Osteoblast (primary cell): ENCODE results near the gene BAIAP2. TPM values are rescaled to one million over a fixed set of nuclear protein-coding genes. Genes with fewer than 3 reads are reported as not detected.

ENCODE experiments used
- DNase-seq: peaks from one replicate; pipeline ENCODE4 v3.0.0; 2011; ENCODE audit warnings: low spot score, mixed read lengths; ENCODE audit not compliant: insufficient read length; ENCODE audit errors: missing footprints
- H2AFZ ChIP-seq: 2 replicates; pipeline ENCODE4 v1.6.0; 2011; ENCODE audit warnings: mild to moderate bottlenecking, low read length
- H3K27ac ChIP-seq: 2 replicates; pipeline ENCODE4 v1.5.1; 2011; ENCODE audit warnings: mild to moderate bottlenecking, low read depth, low read length, moderate library complexity
- H3K27me3 ChIP-seq: 2 replicates; pipeline ENCODE4 v1.6.0; 2012; ENCODE audit warnings: mild to moderate bottlenecking, control low read depth, inconsistent platforms, low read length, moderate library complexity; ENCODE audit not compliant: insufficient read depth
- H3K36me3 ChIP-seq: 2 replicates; pipeline ENCODE4 v1.5.1; 2011; ENCODE audit warnings: mild to moderate bottlenecking, low read length, control low read depth, moderate library complexity; ENCODE audit not compliant: insufficient read depth
- H3K4me1 ChIP-seq: 2 replicates; pipeline ENCODE4 v1.5.1; 2011; ENCODE audit warnings: mild to moderate bottlenecking, low read length, control low read depth, moderate library complexity; ENCODE audit not compliant: insufficient read depth
- H3K4me2 ChIP-seq: 2 replicates; pipeline ENCODE4 v1.6.0; 2011; ENCODE audit warnings: mild to moderate bottlenecking, low read length; ENCODE audit not compliant: insufficient read depth
- H3K4me3 ChIP-seq: fragments of 200-600 bp; sonication (generic); 3 replicates; pipeline ENCODE4 v1.5.1; 2012; ENCODE audit warnings: mild to moderate bottlenecking, low read length, inconsistent platforms; ENCODE audit not compliant: insufficient read depth
- H3K79me2 ChIP-seq: 2 replicates; pipeline ENCODE4 v1.6.0; 2012; ENCODE audit warnings: mild to moderate bottlenecking, low read length, control low read depth, inconsistent platforms; ENCODE audit not compliant: insufficient read depth
- H3K9me3 ChIP-seq: 2 replicates; pipeline ENCODE4 v1.5.1; 2011; ENCODE audit warnings: low read depth, low read length, control low read depth
- H4K20me1 ChIP-seq: 2 replicates; pipeline ENCODE4 v1.6.0; 2012; ENCODE audit warnings: mild to moderate bottlenecking, low read length, control low read depth; ENCODE audit not compliant: insufficient read depth
- CTCF ChIP-seq: IDR thresholded peaks from 2 replicates; pipeline ENCODE4 v1.5.1; 2011; ENCODE audit warnings: mild to moderate bottlenecking, low read depth, low read length, moderate library complexity; ENCODE audit errors: extremely low read depth
- total RNA-seq: library from RNA; depleted of rRNA; stranded (reverse); fragments of >200 nt; gene quantifications from 2 replicates; pipeline ENCODE4 v1.2.3, GENCODE V29; 2012

The BAIAP2 gene
- total RNA-seq, 1 donor: 15.6 TPM

DNA sequence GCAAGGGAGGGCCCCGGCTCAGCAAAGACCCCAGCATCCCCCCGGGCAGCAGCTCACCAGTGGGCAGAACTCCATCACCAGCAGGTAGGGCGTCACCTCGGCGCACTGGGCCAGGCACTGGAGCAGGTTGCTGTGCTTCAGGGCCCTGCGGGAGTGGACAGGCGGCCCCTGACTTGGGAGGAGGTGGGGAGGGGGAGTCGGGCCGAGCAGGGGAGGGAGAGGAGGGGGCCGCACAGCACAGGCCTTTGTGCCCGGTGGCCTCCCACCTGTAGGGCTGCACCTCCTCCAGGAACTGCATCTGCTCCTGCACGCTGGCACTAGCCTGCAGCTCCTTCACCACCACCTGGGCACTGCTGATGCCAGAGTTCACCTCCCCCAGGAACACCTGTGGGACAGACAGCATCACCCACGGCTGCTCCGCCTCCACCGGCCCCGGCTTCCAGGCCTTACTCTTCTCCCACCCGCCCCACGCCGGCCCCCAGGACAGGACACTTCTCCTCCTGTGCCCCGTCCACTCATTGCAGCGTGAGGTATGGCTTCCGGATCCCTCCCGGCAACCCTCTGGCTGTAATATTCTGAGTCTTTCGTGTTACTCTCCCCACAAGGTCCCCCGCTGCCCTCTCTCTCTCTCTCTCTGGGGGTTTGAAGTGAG, 92.7 kb downstream of the BAIAP2 start:
- H3K4me3 ChIP-seq: no peak overlapping the region

DNA sequence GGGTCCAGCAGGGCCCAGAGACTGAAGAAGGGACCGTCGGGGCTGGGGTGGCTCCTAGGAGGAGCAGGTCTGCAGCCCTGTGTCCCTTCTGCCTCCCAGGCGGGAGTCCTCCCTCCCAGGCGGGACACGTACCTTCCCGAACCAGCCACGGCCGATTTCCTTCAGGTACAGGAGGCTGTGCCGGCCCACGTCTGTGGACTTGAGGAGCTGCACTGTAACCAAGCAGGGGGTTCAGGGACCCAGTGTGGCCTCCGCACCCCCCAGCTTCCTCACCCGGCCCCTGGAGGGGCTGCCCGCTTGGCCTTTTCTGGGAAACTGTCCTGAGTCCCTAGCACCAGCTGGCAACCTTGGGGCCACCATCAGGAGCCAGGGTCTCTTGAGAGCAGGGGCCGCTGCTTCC, 93.4 kb downstream of the BAIAP2 start:
- Histone ChIP-seq H3K4me1 (no peaks in the 10 kb centered on the region), H3K79me2 (no peaks in the 10 kb centered on the region), H2AFZ (no peak overlapping the region), H3K9me3 (no peaks in the 10 kb centered on the region), H3K36me3 (no peaks in the 10 kb centered on the region), H3K27ac (no peak overlapping the region), H3K4me3 (no peak overlapping the region), H4K20me1 (no peaks in the 10 kb centered on the region), H3K4me2 (no peak overlapping the region), H3K27me3 (peaks cover 2% of the 10 kb centered on the region)
- no peak for DNase-seq
- no peak for TF ChIP-seq CTCF

More for the DNA sequence above, 92.7 kb downstream of the BAIAP2 start:
- Histone ChIP-seq H3K27me3 (peaks cover 2% of the 10 kb centered on the region), H3K4me1 (no peaks in the 10 kb centered on the region), H3K9me3 (no peaks in the 10 kb centered on the region), H3K36me3 (no peaks in the 10 kb centered on the region), H2AFZ (no peak overlapping the region), H3K79me2 (no peaks in the 10 kb centered on the region), H3K4me2 (no peak overlapping the region), H4K20me1 (no peaks in the 10 kb centered on the region), H3K27ac (no peak overlapping the region)
- TF ChIP-seq CTCF: no peak
- no peak for DNase-seq

GRCh38 chr17:81128774-81129173, 93.8 kb downstream of the BAIAP2 start:
- no peaks in the 10 kb centered on the region for H3K4me1 ChIP-seq
- H3K4me3 ChIP-seq: no peak overlapping the region
- no peak overlapping the region for H3K27ac ChIP-seq
- H3K27me3 ChIP-seq: peaks cover 2% of the 10 kb centered on the region
- H3K79me2 ChIP-seq: no peaks in the 10 kb centered on the region
- no peak overlapping the region for H3K4me2 ChIP-seq
- no peaks in the 10 kb centered on the region for H3K36me3 ChIP-seq
- H3K9me3 ChIP-seq: no peaks in the 10 kb centered on the region
- DNase-seq: no peak
- H2AFZ ChIP-seq: no peak overlapping the region
- TF ChIP-seq CTCF: no peak
- no peaks in the 10 kb centered on the region for H4K20me1 ChIP-seq

DNA sequence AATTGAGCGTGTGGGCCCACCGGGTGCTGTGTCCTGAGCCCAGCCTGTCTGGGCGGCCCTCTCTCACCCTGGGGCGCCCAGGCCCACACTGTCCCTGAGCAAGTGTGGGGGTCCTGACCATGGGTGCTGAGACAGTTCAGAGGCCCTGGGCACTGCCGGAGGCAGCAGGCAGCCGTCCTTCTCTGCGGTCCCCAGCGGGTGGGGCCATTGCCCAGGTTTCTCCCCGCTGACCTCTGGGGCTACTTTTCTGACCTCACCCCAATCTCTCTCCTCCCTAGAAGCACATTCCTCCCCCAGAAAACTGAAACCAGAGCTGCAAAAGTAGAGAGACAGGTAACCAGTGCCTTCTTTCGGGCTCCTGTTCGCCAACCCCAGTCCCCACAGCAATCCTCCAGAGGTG, 94.3 kb downstream of the BAIAP2 start:
- no peak for TF ChIP-seq CTCF
- H3K36me3 ChIP-seq: no peaks in the 10 kb centered on the region
- no peaks in the 10 kb centered on the region for H3K79me2 ChIP-seq
- no peak overlapping the region for H2AFZ ChIP-seq
- no peak overlapping the region for H3K4me3 ChIP-seq
- no peak overlapping the region for H3K27ac ChIP-seq
- H3K9me3 ChIP-seq: no peaks in the 10 kb centered on the region
- H3K27me3 ChIP-seq: peaks cover 2% of the 10 kb centered on the region
- DNase-seq: no peak
- H3K4me1 ChIP-seq: no peaks in the 10 kb centered on the region
- no peaks in the 10 kb centered on the region for H4K20me1 ChIP-seq
- H3K4me2 ChIP-seq: no peak overlapping the region
